BLaER1 (cell line): ENCODE measurements around the gene ANKZF1.
"Not testable (repeated sequence)": the region's sequence is repeated elsewhere in the genome, so short reads cannot be mapped to it uniquely, and the experiment has no call there.

ENCODE experiments used
- H3K27ac ChIP-seq: shearing (Covaris generic); formaldehyde crosslinking; 2 replicates; pipeline ENCODE4 v1.8.1; 2022
- H3K27me3 ChIP-seq: shearing (Covaris generic); formaldehyde crosslinking; 2 replicates; pipeline ENCODE4 v1.8.1; 2022
- H3K36me3 ChIP-seq: shearing (Covaris generic); formaldehyde crosslinking; 2 replicates; pipeline ENCODE4 v1.8.1; 2022
- H3K4me1 ChIP-seq: shearing (Covaris generic); formaldehyde crosslinking; 2 replicates; pipeline ENCODE4 v1.8.1; 2022
- H3K4me2 ChIP-seq: shearing (Covaris generic); formaldehyde crosslinking; 2 replicates; pipeline ENCODE4 v1.8.1; 2022
- H3K4me3 ChIP-seq: shearing (Covaris generic); formaldehyde crosslinking; 2 replicates; pipeline ENCODE4 v1.8.1; 2022
- H3K9ac ChIP-seq: shearing (Covaris generic); formaldehyde crosslinking; 2 replicates; pipeline ENCODE4 v1.8.1; 2022
- H3K9me3 ChIP-seq: shearing (Covaris generic); formaldehyde crosslinking; 2 replicates; pipeline ENCODE4 v1.8.1; 2022
- H4K20me1 ChIP-seq: shearing (Covaris generic); formaldehyde crosslinking; 2 replicates; pipeline ENCODE4 v1.8.1; 2022
- Cebpa-rat ChIP-seq: shearing (Covaris generic); IDR thresholded peaks from 2 replicates; pipeline ENCODE4 v1.8.1; 2022

The ANKZF1 gene

DNA sequence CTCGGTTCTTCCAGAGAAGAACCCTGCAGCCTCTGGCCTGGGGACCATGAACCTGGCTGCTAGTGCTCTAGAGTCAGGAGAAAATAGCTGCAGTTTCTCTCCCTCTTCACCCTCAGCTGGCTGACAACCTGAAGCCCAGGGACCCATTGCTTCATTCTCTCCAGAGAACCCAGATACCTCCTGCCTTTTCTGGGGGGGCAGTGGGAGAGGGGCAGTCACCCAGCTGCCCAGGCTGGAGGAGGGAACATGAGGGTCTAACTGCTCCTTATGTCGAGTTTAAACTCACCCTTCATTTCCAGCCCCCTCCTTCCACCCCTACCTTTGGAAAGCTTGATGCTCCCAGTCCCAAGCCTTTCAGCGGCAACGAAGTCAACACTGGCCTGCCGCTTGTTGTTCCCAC, 30.6 kb upstream of the ANKZF1 start:
- Histone ChIP-seq H3K9ac (no peak overlapping the region), H3K4me3 (no peak overlapping the region), H3K36me3 (no peaks in the 10 kb centered on the region), H3K4me2 (no peak overlapping the region), H3K9me3 (no peaks in the 10 kb centered on the region), H3K4me1 (no peaks in the 10 kb centered on the region), H4K20me1 (no peaks in the 10 kb centered on the region), H3K27ac (no peak overlapping the region), H3K27me3 (no peaks in the 10 kb centered on the region)
- TF ChIP-seq Cebpa-rat: no peak

DNA sequence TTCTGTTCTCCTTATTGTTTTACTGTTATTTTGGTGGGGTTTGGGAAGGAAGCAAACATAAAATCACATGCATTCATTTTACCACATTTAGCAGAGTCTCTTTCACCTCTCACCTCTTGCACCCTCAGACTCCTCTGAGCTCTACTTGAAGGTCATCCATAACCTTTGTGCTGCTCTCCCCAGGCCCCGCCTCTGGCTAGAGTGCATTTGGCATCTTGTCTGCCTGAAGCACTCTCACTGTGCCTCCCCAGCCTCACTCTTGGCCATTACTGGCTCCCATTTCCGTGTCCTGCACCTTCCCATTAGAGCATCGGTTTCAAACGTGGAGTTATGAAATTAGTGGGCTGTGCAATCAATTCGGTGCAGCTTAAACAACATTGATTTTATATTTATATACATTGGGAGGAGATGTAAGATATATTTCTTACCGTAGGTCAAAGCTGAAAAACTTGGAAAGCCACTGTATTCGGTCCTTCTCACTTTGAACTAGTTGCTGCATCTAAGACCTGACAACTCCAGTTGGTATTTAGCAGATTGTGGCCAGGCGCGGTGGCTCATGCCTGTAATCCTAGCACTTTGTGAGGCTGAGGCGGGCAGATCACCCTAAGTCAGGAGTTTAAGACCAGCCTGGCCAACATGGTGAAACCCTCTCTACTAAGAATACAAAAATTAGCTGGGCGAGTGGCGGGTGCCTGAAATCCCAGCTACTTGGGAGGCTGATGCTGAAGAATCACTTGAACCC, 30.0 kb upstream of the ANKZF1 start:
- no peak overlapping the region for H3K27ac ChIP-seq
- H3K4me3 ChIP-seq: no peak overlapping the region
- H3K9ac ChIP-seq: no peak overlapping the region
- no peak overlapping the region for H3K4me2 ChIP-seq
- H3K27me3 ChIP-seq: no peaks in the 10 kb centered on the region
- no peaks in the 10 kb centered on the region for H3K9me3 ChIP-seq
- no peaks in the 10 kb centered on the region for H4K20me1 ChIP-seq
- TF ChIP-seq Cebpa-rat: no peak
- H3K4me1 ChIP-seq: no peaks in the 10 kb centered on the region
- no peaks in the 10 kb centered on the region for H3K36me3 ChIP-seq

DNA sequence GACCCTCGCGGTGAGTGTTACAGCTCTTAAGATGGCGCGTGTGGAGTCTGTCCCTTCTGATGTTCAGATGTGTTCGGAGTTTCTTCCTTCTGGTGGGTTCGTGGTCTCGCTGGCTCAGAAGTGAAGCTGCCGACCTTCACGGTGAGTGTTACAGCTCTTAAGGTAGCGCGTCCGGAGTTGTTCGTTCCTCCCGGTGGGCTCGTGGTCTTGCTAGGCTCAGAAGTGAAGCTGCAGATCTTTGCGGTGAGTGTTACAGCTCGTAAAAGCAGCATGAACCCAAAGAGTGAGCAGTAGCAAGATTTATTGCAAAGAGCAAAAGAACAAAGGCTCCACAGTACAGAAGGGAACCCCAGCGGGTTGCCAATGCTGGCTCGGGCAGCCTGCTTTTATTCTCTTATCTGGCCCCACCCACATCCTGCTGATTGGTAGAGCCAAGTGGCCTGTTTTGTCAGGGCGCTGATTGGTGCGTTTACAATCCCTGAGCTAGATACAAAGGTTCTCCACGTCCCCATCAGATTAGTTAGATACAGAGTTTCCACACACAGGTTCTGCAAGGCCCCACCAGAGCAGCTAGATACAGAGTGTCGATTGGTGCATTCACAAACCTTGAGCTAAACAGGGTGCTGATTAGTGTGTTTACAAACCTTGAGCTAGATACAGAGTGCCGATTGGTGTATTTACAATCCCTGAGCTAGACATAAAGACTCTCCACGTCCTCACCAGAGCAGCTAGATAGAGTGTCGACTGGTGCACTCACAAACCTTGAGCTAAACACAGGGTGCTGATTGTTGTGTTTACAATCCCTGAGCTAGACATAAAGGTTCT, 28.9 kb upstream of the ANKZF1 start:
- H3K4me1 ChIP-seq, H3K4me3 ChIP-seq, H3K9ac ChIP-seq, H3K9me3 ChIP-seq, H3K36me3 ChIP-seq, H3K4me2 ChIP-seq, H4K20me1 ChIP-seq, H3K27me3 ChIP-seq, H3K27ac ChIP-seq: not testable (repeated sequence)

GRCh38 chr2:219201331-219201730, 28.3 kb upstream of the ANKZF1 start:
- not testable (repeated sequence) for H3K4me3 ChIP-seq, H3K27me3 ChIP-seq, H3K27ac ChIP-seq, H3K9me3 ChIP-seq, H3K36me3 ChIP-seq, H4K20me1 ChIP-seq, H3K9ac ChIP-seq, H3K4me1 ChIP-seq, H3K4me2 ChIP-seq

DNA sequence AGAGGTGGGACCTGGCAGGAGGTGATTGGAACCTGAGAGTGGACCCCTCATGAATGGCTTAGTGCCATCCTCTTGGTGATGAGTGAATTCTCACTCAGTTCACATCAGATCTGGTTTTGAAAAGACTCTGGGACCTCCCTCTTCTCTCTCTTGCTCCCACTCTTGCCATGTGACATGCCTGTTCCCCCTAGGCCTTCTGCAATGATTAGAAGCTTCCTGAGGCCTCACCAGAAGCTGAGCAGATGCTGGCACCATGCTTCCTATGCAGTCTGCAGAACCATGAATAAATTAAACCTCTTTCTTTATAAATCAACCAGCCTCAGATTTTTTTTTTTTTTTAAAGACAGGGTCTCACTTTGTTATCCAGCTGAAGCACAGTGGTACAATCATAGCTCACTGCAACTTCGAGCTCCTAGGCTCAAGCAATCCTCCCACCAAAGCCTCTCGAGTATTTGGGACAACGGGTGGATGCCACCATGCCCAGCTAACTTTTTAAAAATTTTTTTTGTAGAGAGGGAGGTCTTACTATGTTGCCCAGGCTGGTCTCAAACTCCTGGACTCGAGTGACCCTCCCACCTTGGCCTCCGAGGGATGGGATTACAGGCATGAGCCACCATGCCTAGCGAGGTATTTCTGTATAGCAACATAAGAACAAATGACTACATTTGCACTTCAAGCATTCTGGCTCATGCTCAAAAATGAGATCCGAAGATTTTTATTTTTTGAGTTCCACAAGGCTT, 25.0 kb upstream of the ANKZF1 start:
- Histone ChIP-seq H4K20me1 (no peaks in the 10 kb centered on the region), H3K4me3 (no peak overlapping the region), H3K9ac (no peak overlapping the region), H3K27ac (no peak overlapping the region), H3K4me2 (no peak overlapping the region), H3K9me3 (no peaks in the 10 kb centered on the region), H3K27me3 (no peaks in the 10 kb centered on the region), H3K4me1 (peaks cover 32% of the 10 kb centered on the region), H3K36me3 (peaks cover 17% of the 10 kb centered on the region)
- no peak for TF ChIP-seq Cebpa-rat

- peaks cover 23% of the 10 kb centered on the region for H3K36me3 ChIP-seq
- H3K27me3 ChIP-seq: no peaks in the 10 kb centered on the region
- H3K4me2 ChIP-seq: no peak overlapping the region
- no peaks in the 10 kb centered on the region for H3K9me3 ChIP-seq
- H3K4me3 ChIP-seq: no peak overlapping the region
- peaks cover 37% of the 10 kb centered on the region for H3K4me1 ChIP-seq
- no peak for TF ChIP-seq Cebpa-rat
- H4K20me1 ChIP-seq: no peaks in the 10 kb centered on the region
- H3K27ac ChIP-seq: no peak overlapping the region
- no peak overlapping the region for H3K9ac ChIP-seq
Observed at GRCh38 chr2:219205165-219205538, 24.5 kb upstream of the ANKZF1 start.

DNA sequence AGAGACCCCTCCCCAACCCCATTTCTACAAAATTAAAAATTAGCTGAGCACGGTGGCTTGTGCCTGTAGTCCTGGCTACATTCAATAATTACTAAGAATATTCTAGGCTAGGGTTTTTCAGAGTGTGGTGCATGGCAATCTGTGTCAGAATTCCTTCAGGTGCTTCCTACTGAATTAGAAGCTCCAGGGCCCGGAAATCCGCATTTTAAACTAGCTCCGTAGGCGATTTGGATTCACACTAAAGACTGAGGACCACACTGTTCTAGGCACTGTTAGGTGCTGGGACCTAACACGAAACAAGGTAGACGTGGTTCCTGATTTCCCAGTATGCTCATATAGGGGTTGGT, 23.7 kb upstream of the ANKZF1 start:
- Histone ChIP-seq H3K27ac (peak overlapping the region; percentile 81), H3K4me3 (peak overlapping the region; percentile 66)
- TF ChIP-seq Cebpa-rat: no peak

DNA sequence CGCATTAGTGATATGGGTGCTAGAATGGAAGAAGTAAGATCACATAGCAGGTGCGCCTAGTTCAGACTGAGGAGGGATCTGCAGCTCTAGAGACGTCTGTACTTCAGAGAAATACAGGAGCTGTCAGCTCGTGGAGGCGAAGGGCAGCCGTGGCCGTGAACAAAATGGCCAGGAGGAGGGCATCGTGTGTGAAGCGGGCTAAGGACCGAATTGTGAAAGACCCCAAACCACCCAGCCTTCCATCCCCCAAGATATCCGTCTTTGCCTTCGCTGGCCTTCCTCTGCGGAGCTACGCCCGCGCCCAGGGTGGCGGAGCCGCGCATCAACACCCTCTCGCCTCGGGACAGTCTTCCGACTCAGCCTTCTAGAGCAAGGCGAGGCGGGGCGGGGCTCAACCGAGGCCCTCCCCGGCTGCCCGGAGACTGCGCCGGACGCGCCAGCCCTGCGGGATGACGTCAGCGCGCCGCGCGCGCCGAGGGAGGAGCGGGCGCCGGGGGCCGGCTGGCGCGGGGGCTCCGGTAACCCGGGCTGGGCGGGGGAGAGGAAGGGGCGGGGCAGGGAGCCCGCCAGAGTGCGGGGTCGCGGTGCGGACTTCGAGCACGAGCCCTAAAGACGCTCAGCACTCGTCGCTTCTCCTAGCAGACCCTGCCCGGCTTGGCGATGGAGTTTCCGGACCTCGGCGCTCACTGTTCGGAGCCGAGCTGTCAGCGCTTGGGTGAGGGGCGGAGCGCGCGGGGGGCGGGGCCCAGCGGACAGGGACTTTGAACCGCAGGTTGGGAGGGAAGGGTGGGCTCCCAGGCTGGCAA, 23.1 kb upstream of the ANKZF1 start, which contains the start of gene ZFAND2B:
ZFAND2B (plus strand) TSS at position 455 of the 806 bp plus-strand sequence; CDS start at position 661, 206 bp downstream.
- Histone ChIP-seq H3K4me2 (peak within 1 kb of the TSS; percentile 95), H3K9ac (peak within 1 kb of the TSS; percentile 78), H3K27ac (peak within 1 kb of the TSS; percentile 81), H3K27me3 (no peaks in the 10 kb centered on the region), H4K20me1 (no peaks in the 10 kb centered on the region), H3K9me3 (no peaks in the 10 kb centered on the region), H3K4me3 (peak within 1 kb of the TSS; percentile 66), H3K4me1 (peaks cover 40% of the 10 kb centered on the region), H3K36me3 (peaks cover 34% of the 10 kb centered on the region)
- no peak for TF ChIP-seq Cebpa-rat

More for the DNA sequence above, 23.7 kb upstream of the ANKZF1 start:
- Histone ChIP-seq H4K20me1 (no peaks in the 10 kb centered on the region), H3K9me3 (no peaks in the 10 kb centered on the region), H3K4me1 (peaks cover 40% of the 10 kb centered on the region), H3K9ac (peak overlapping the region; percentile 78), H3K27me3 (no peaks in the 10 kb centered on the region), H3K4me2 (peak overlapping the region; percentile 81), H3K36me3 (peaks cover 31% of the 10 kb centered on the region)

GRCh38 chr2:219207134-219207883, 22.3 kb upstream of the ANKZF1 start:
- H4K20me1 ChIP-seq: no peaks in the 10 kb centered on the region
- peaks cover 38% of the 10 kb centered on the region for H3K36me3 ChIP-seq
- peak overlapping the region; percentile 78 for H3K9ac ChIP-seq
- no peaks in the 10 kb centered on the region for H3K9me3 ChIP-seq
- H3K4me3 ChIP-seq: peak overlapping the region; percentile 66
- peaks cover 40% of the 10 kb centered on the region for H3K4me1 ChIP-seq
- H3K27me3 ChIP-seq: no peaks in the 10 kb centered on the region
- H3K27ac ChIP-seq: peak overlapping the region; percentile 58
- peak overlapping the region; percentile 95 for H3K4me2 ChIP-seq
- no peak for TF ChIP-seq Cebpa-rat
